Measurements from ENCODE around the gene PCDH12.

- no peak for TF ChIP-seq GATA2 (IDR thresholded peaks at IDR 0.05; ENCODE audit: low read depth, low read length)
- no peak for TF ChIP-seq GATA3 (IDR thresholded peaks at IDR 0.05; ENCODE audit: low read depth, low read length)
Observed at GRCh38 chr5:141917760-141918159, 40.2 kb downstream of the PCDH12 start.

Data from SH-SY5Y (cell line).